Measurements from ENCODE around the gene SLC25A19.

GRCh38 chr17:75250009-75250471 is 39.2 kb downstream of the SLC25A19 start:
- TF ChIP-seq POLR2A (IDR thresholded peaks at IDR 0.05), result no peak
- TF ChIP-seq CTCF (IDR thresholded peaks at IDR 0.05 in 4 of 5, conservative IDR thresholded peaks at IDR 0.05 in 1 of 5), result no peak
